SK-N-SH treated with all-trans-retinoic acid at 6 μM for 48 hours (cell line): Measurements from ENCODE around the gene NRXN2.

Source experiments
- ATAC-seq: fragments of 200-7000 bp; cut with Tn5 transposase; 3 replicates; pipeline ENCODE4 v1.9.1; 2020; ENCODE audit warnings: mild to moderate bottlenecking, moderate library complexity
- ESRRG ChIP-seq: fragments of 250-450 bp; sonication (Bioruptor Pico); IDR thresholded peaks from 2 replicates; pipeline ENCODE4 v1.6.1; 2021; ENCODE audit warnings: mild to moderate bottlenecking
- GLIS3 ChIP-seq: fragments of 250-450 bp; sonication (Bioruptor Pico); IDR thresholded peaks from 2 replicates; pipeline ENCODE4 v1.5.0; 2020; ENCODE audit warnings: mild to moderate bottlenecking, moderate library complexity
- ISL1 ChIP-seq: fragments of 250-450 bp; sonication (Bioruptor Pico); IDR thresholded peaks from 2 replicates; pipeline ENCODE4 v2.1.2; 2022; ENCODE audit warnings: mild to moderate bottlenecking, moderate library complexity
- OSR1 ChIP-seq: fragments of 250-450 bp; sonication (Bioruptor Pico); IDR thresholded peaks from 2 replicates; pipeline ENCODE4 v1.8.0; 2022; ENCODE audit warnings: moderate library complexity, mild to moderate bottlenecking, inconsistent platforms
- PPARA ChIP-seq: fragments of 250-450 bp; sonication (Bioruptor Pico); IDR thresholded peaks from 2 replicates; pipeline ENCODE4 v1.5.0; 2020; ENCODE audit warnings: mild to moderate bottlenecking, borderline replicate concordance
- RARB ChIP-seq: fragments of 250-450 bp; sonication (Bioruptor Pico); IDR thresholded peaks from 2 replicates; pipeline ENCODE4 v1.8.0; 2021; ENCODE audit warnings: mild to moderate bottlenecking, moderate library complexity
- SNAI2 ChIP-seq: fragments of 250-450 bp; sonication (Bioruptor Pico); IDR thresholded peaks from 2 replicates; pipeline ENCODE4 v1.5.0; 2020; ENCODE audit warnings: mild to moderate bottlenecking, moderate library complexity
- TCF4 ChIP-seq: fragments of 250-450 bp; sonication (Bioruptor Pico); IDR thresholded peaks from 2 replicates; pipeline ENCODE4 v1.8.0; 2021; ENCODE audit warnings: mild to moderate bottlenecking, moderate library complexity, borderline replicate concordance
- TOX ChIP-seq: fragments of 250-450 bp; sonication (Bioruptor Pico); IDR thresholded peaks from 2 replicates; pipeline ENCODE4 v1.8.0; 2021; ENCODE audit warnings: mild to moderate bottlenecking, moderate library complexity, borderline replicate concordance
- ZC3H10 ChIP-seq: fragments of 250-450 bp; sonication (Bioruptor Pico); IDR thresholded peaks from 2 replicates; pipeline ENCODE4 v1.5.1; 2021; ENCODE audit warnings: mild to moderate bottlenecking, moderate library complexity
- ZFP3 ChIP-seq: fragments of 250-450 bp; sonication (Bioruptor Pico); IDR thresholded peaks from 2 replicates; pipeline ENCODE4 v1.5.0; 2020; ENCODE audit warnings: mild to moderate bottlenecking, moderate library complexity
- ZFP30 ChIP-seq: fragments of 450-650 bp; formaldehyde crosslinking; IDR thresholded peaks from 2 replicates; pipeline ENCODE4 v1.5.0; 2022; ENCODE audit warnings: mild to moderate bottlenecking, moderate library complexity
- ZNF565 ChIP-seq: fragments of 450-650 bp; formaldehyde crosslinking; conservative IDR thresholded peaks from 2 replicates; pipeline ENCODE4 v1.5.0; 2020; ENCODE audit warnings: low read depth, mild to moderate bottlenecking, moderate library complexity
- ZNF70 ChIP-seq: fragments of 450-650 bp; formaldehyde crosslinking; IDR thresholded peaks from 2 replicates; pipeline ENCODE4 v1.5.0; 2020; ENCODE audit warnings: mild to moderate bottlenecking, moderate library complexity
- ZNF8 ChIP-seq: fragments of 450-650 bp; formaldehyde crosslinking; IDR thresholded peaks from 2 replicates; pipeline ENCODE4 v1.5.0; 2020; ENCODE audit warnings: mild to moderate bottlenecking, moderate library complexity
- TF ChIP-seq, protein P1 (sequence below): fragments of 250-450 bp; sonication (Bioruptor Pico); IDR thresholded peaks from 2 replicates; pipeline ENCODE4 v1.5.0; 2020; ENCODE audit warnings: mild to moderate bottlenecking, moderate library complexity
- TF ChIP-seq, protein P2 (sequence below): fragments of 250-450 bp; sonication (Bioruptor Pico); IDR thresholded peaks from 2 replicates; pipeline ENCODE4 v1.5.1; 2020; ENCODE audit warnings: low read depth, mild to moderate bottlenecking, moderate library complexity
- TF ChIP-seq, protein P3 (sequence below): fragments of 250-450 bp; sonication (Bioruptor Pico); IDR thresholded peaks from 2 replicates; pipeline ENCODE4 v1.5.1; 2021; ENCODE audit warnings: mild to moderate bottlenecking, moderate library complexity
- TF ChIP-seq, protein P4 (sequence below): fragments of 250-450 bp; sonication (Bioruptor Pico); IDR thresholded peaks from 2 replicates; pipeline ENCODE4 v1.8.0; 2020; ENCODE audit warnings: mild to moderate bottlenecking, moderate library complexity, borderline replicate concordance
- TF ChIP-seq, protein P5 (sequence below): fragments of 250-450 bp; sonication (Bioruptor Pico); IDR thresholded peaks from 2 replicates; pipeline ENCODE4 v1.8.0; 2021; ENCODE audit warnings: low read depth, mild to moderate bottlenecking, moderate library complexity, borderline replicate concordance

The NRXN2 gene

DNA sequence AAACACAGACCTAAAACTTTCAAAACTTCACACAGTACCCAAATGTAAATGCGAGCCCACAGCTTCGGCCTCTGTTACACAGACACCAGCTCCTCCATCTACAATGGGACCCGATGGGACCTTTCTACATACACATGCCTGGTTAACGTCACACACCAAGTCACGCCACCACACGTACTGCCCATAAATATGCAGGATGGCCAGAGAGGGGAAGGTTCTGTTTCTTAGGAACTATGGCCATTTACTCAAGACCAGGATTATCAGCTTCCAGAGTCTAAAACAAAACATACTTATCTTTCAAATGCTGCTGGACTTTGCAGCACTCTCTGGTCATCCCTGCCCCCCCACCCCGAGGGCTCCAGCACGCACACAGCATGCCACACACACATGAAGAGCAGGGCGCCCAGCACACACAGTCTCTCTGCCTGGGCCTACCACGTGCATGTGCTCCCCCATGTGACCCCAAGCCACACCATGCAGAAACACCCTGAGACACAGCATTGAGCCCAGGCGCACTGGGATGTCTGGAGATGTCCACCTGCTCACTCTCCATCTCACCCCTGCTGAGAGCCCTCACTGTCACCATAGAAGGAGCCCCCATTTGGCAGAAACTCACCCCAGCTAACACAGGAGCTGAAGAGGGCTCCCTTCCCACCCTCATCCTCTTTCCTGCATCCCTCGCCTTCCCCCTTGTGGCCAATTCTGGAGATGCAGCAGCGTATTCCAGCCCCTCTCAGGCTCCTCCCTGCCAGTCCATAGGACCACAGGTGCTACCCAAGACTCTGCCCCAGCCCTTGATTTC lies 70.2 kb downstream of the NRXN2 start:
- TF ChIP-seq TOX (CRISPR knock-in tag), result no peak
- no peak for TF ChIP-seq ZFP3
- no peak for TF ChIP-seq ZNF565 (CRISPR knock-in tag)
- TF ChIP-seq, protein P1, sequence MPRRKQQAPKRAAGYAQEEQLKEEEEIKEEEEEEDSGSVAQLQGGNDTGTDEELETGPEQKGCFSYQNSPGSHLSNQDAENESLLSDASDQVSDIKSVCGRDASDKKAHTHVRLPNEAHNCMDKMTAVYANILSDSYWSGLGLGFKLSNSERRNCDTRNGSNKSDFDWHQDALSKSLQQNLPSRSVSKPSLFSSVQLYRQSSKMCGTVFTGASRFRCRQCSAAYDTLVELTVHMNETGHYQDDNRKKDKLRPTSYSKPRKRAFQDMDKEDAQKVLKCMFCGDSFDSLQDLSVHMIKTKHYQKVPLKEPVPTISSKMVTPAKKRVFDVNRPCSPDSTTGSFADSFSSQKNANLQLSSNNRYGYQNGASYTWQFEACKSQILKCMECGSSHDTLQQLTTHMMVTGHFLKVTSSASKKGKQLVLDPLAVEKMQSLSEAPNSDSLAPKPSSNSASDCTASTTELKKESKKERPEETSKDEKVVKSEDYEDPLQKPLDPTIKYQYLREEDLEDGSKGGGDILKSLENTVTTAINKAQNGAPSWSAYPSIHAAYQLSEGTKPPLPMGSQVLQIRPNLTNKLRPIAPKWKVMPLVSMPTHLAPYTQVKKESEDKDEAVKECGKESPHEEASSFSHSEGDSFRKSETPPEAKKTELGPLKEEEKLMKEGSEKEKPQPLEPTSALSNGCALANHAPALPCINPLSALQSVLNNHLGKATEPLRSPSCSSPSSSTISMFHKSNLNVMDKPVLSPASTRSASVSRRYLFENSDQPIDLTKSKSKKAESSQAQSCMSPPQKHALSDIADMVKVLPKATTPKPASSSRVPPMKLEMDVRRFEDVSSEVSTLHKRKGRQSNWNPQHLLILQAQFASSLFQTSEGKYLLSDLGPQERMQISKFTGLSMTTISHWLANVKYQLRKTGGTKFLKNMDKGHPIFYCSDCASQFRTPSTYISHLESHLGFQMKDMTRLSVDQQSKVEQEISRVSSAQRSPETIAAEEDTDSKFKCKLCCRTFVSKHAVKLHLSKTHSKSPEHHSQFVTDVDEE, result no peak
- TF ChIP-seq ZNF70, result no peak

DNA sequence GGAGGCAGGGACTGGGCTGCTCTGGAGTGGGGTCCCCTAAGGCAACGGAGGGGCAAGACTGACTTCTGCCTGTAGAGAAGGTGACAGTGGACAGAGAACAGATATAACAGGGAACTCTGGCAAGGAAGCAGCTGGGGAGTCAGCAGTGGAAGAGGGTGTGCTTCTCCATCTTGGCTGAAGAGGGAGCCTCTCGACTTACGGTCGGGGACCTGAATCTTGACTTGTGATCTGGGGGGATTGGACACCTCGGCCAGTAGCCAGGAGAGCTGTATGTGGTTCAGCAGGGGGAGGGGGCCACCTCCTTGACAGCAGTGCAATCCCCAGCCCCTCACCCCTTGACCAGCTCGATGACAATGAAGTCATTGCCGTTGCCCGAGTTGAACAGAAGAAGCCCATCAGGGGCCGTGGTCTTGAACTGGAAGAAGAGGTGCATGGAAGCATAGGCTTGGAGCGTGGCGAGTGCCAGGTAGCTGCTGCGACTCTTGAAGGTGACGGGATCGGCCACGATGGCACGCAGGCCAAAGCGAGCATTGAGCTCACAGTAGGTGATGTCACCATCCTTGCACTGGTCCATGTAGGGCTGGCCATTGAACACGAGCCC lies 72.0 kb downstream of the NRXN2 start:
- peak; percentile 30; the same call in 2 of the 3 replicates for ATAC-seq
- TF ChIP-seq SNAI2, result no peak

More for the DNA sequence above, 70.2 kb downstream of the NRXN2 start:
- ATAC-seq, result peak; percentile 93

DNA sequence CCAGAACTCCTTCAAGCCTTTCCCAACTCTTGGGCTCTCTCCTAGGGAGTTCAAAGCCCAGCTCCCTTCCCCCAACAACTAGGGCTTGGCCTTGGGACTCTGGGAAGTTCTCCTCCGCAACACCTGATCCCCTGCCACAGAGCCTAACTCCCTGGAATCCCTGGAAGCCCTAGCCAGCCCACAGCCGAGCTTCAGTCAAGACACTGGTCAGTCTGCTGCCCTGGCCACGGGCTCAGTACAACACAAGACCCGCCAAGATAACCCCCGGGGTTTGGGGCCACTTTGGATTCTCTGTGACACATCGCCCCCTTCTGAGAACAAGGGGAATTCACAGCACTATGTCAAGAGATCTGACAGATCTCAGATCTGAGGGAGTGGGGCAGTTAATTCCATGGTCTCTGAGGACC lies 73.7 kb downstream of the NRXN2 start:
- ATAC-seq, result no peak
- TF ChIP-seq, protein P2, sequence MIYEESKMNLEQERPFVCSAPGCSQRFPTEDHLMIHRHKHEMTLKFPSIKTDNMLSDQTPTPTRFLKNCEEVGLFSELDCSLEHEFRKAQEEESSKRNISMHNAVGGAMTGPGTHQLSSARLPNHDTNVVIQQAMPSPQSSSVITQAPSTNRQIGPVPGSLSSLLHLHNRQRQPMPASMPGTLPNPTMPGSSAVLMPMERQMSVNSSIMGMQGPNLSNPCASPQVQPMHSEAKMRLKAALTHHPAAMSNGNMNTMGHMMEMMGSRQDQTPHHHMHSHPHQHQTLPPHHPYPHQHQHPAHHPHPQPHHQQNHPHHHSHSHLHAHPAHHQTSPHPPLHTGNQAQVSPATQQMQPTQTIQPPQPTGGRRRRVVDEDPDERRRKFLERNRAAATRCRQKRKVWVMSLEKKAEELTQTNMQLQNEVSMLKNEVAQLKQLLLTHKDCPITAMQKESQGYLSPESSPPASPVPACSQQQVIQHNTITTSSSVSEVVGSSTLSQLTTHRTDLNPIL (CRISPR knock-in tag), result no peak
- no peak for TF ChIP-seq ZFP30 (CRISPR knock-in tag)
- TF ChIP-seq ZFP3, result no peak
- no peak for TF ChIP-seq ZNF70
- no peak for TF ChIP-seq GLIS3
- TF ChIP-seq ZNF8 (CRISPR knock-in tag), result no peak
- TF ChIP-seq ZC3H10 (CRISPR knock-in tag), result no peak
- no peak for TF ChIP-seq ESRRG
- TF ChIP-seq, protein P3, sequence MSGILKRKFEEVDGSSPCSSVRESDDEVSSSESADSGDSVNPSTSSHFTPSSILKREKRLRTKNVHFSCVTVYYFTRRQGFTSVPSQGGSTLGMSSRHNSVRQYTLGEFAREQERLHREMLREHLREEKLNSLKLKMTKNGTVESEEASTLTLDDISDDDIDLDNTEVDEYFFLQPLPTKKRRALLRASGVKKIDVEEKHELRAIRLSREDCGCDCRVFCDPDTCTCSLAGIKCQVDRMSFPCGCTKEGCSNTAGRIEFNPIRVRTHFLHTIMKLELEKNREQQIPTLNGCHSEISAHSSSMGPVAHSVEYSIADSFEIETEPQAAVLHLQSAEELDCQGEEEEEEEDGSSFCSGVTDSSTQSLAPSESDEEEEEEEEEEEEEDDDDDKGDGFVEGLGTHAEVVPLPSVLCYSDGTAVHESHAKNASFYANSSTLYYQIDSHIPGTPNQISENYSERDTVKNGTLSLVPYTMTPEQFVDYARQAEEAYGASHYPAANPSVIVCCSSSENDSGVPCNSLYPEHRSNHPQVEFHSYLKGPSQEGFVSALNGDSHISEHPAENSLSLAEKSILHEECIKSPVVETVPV (CRISPR knock-in tag), result no peak
- TF ChIP-seq, protein P4, sequence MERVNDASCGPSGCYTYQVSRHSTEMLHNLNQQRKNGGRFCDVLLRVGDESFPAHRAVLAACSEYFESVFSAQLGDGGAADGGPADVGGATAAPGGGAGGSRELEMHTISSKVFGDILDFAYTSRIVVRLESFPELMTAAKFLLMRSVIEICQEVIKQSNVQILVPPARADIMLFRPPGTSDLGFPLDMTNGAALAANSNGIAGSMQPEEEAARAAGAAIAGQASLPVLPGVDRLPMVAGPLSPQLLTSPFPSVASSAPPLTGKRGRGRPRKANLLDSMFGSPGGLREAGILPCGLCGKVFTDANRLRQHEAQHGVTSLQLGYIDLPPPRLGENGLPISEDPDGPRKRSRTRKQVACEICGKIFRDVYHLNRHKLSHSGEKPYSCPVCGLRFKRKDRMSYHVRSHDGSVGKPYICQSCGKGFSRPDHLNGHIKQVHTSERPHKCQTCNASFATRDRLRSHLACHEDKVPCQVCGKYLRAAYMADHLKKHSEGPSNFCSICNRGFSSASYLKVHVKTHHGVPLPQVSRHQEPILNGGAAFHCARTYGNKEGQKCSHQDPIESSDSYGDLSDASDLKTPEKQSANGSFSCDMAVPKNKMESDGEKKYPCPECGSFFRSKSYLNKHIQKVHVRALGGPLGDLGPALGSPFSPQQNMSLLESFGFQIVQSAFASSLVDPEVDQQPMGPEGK (CRISPR knock-in tag), result no peak
- TF ChIP-seq ISL1 (CRISPR knock-in tag), result no peak
- no peak for TF ChIP-seq TOX (CRISPR knock-in tag)
- no peak for TF ChIP-seq ZNF565 (CRISPR knock-in tag)
- TF ChIP-seq, protein P5, sequence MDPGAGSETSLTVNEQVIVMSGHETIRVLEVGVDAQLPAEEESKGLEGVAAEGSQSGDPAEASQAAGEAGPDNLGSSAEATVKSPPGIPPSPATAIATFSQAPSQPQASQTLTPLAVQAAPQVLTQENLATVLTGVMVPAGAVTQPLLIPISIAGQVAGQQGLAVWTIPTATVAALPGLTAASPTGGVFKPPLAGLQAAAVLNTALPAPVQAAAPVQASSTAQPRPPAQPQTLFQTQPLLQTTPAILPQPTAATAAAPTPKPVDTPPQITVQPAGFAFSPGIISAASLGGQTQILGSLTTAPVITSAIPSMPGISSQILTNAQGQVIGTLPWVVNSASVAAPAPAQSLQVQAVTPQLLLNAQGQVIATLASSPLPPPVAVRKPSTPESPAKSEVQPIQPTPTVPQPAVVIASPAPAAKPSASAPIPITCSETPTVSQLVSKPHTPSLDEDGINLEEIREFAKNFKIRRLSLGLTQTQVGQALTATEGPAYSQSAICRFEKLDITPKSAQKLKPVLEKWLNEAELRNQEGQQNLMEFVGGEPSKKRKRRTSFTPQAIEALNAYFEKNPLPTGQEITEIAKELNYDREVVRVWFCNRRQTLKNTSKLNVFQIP (CRISPR knock-in tag), result no peak
- TF ChIP-seq OSR1, result no peak
- TF ChIP-seq RARB (CRISPR knock-in tag), result no peak
- no peak for TF ChIP-seq PPARA (CRISPR knock-in tag)
- no peak for TF ChIP-seq TCF4 (CRISPR knock-in tag)
